Liver (tissue), 9 donors: ENCODE measurements around the gene CT45A6. TPM values are rescaled to one million over a fixed set of nuclear protein-coding genes. Genes with fewer than 3 reads are reported as not detected.
"Not testable (repeated sequence)": the region's sequence is repeated elsewhere in the genome, so short reads cannot be mapped to it uniquely, and the experiment has no call there.

ENCODE experiments used
- DNase-seq: peaks from one replicate; pipeline ENCODE4 v3.0.0-alpha.2; 2017; ENCODE audit warnings: low spot score
- H3K27ac ChIP-seq, 2 donors: one replicate each; pipeline ENCODE4 v1.7.0; 2013; ENCODE audit warnings: inconsistent platforms in 2 of 2, low read length in 2 of 2, control low read depth in 1 of 2, low read depth in 1 of 2, mild to moderate bottlenecking in 1 of 2
- H3K27me3 ChIP-seq, 4 donors: one replicate each; pipeline versions ENCODE4 v1.6.1 to v1.7.0; 2013; ENCODE audit warnings: low read length in 3 of 4, inconsistent platforms in 1 of 4, mild to moderate bottlenecking in 1 of 4, moderate library complexity in 1 of 4; ENCODE audit not compliant: control insufficient read depth in 4 of 4, insufficient read depth in 4 of 4
- H3K36me3 ChIP-seq, 4 donors: one replicate each; pipeline versions ENCODE4 v1.6.1 to v1.7.0; 2013; ENCODE audit warnings: low read length in 3 of 4, mild to moderate bottlenecking in 3 of 4, low read depth in 1 of 4, moderate library complexity in 1 of 4; ENCODE audit not compliant: control insufficient read depth in 4 of 4, insufficient read depth in 3 of 4
- H3K4me1 ChIP-seq, 4 donors: one replicate each; pipeline versions ENCODE4 v1.6.1 to v1.7.0; 2013; ENCODE audit warnings: low read length in 3 of 4, mild to moderate bottlenecking in 3 of 4, moderate library complexity in 1 of 4; ENCODE audit not compliant: control insufficient read depth in 4 of 4, insufficient read depth in 4 of 4
- H3K4me3 ChIP-seq, 3 donors: one replicate each; pipeline versions ENCODE4 v1.6.1 to v1.7.0; 2013; ENCODE audit warnings: low read length in 3 of 3, control low read depth in 1 of 3, low read depth in 1 of 3, mild to moderate bottlenecking in 1 of 3
- H3K9ac ChIP-seq, 2 donors: one replicate each; pipeline ENCODE4 v1.7.0; 2013; ENCODE audit warnings: low read length in 2 of 2, mild to moderate bottlenecking in 2 of 2, moderate library complexity in 2 of 2, control low read depth in 1 of 2, low read depth in 1 of 2
- H3K9me3 ChIP-seq, 4 donors: one replicate each; pipeline versions ENCODE4 v1.6.1 to v1.7.0; 2013; ENCODE audit warnings: low read length in 3 of 4; ENCODE audit not compliant: control insufficient read depth in 4 of 4
- WGBS: extraction: QIAGEN DNeasy Blood & Tissue Kit; methylation state at CpG from one replicate; pipeline ENCODE4 v1.1.7; 2013; 5-methylcytosine and 5-hydroxymethylcytosine counted together
- polyA plus RNA-seq, 2 donors: library from polyadenylated mRNA; stranded (reverse) in 1 of 2; unstranded in 1 of 2; fragments of 200-250 nt in 1 of 2; fragments of >200 nt in 1 of 2; fragmentation: Nextera tagmentation in 1 of 2; extraction: Ambion mirVana in 1 of 2; gene quantifications; one replicate each; pipeline versions ENCODE4 v1.2.1 to v1.2.3, GENCODE V29; 2013 to 2015
- total RNA-seq, 2 donors: library from RNA; depleted of rRNA; stranded (reverse); fragments of >200 nt; gene quantifications; one replicate each; pipeline ENCODE4 v1.2.3, GENCODE V29; 2014
- donor health status: healthy.
- donor health status: healthy.
- donor health status: healthy.
- donor health status: healthy.
- donor health status: healthy.

Gene CT45A6, protein sequence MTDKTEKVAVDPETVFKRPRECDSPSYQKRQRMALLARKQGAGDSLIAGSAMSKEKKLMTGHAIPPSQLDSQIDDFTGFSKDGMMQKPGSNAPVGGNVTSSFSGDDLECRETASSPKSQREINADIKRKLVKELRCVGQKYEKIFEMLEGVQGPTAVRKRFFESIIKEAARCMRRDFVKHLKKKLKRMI
- not detected for total RNA-seq
- polyA plus RNA-seq: not detected

- H3K9ac ChIP-seq, H3K9me3 ChIP-seq, H3K27me3 ChIP-seq, H3K4me1 ChIP-seq, H3K4me3 ChIP-seq, H3K27ac ChIP-seq, H3K36me3 ChIP-seq, DNase-seq: not testable (repeated sequence)
- no CpG with 5 or more reads among the region's 16 CpGs for WGBS
Measured at GRCh38 chrX:135802687-135803086, at the start of gene CT45A6. CT45A6 (minus strand) TSS chrX:135802787; CDS start chrX:135798993, 3,794 bp downstream.

- WGBS: no CpG with 5 or more reads among the region's 17 CpGs
Measured at GRCh38 chrX:135837180-135837579, 34.6 kb upstream of the CT45A6 start, which contains the start of gene CT45A7. CT45A7 (minus strand) TSS chrX:135837280; CDS start chrX:135833533, 3,747 bp downstream.

GRCh38 chrX:135819912-135820311 lies 17.3 kb upstream of the CT45A6 start, which contains the start of gene CT45A2:
CT45A2 (minus strand) TSS chrX:135820012; CDS start chrX:135816265, 3,747 bp downstream.
- not testable (repeated sequence) for H3K4me3 ChIP-seq, H3K9ac ChIP-seq, H3K4me1 ChIP-seq, DNase-seq, H3K36me3 ChIP-seq, H3K27me3 ChIP-seq, H3K9me3 ChIP-seq, H3K27ac ChIP-seq
- WGBS: no CpG with 5 or more reads among the region's 17 CpGs

More at GRCh38 chrX:135837180-135837579, 34.6 kb upstream of the CT45A6 start, which contains the start of gene CT45A7:
- H3K4me3 ChIP-seq, H3K36me3 ChIP-seq, H3K27me3 ChIP-seq, H3K4me1 ChIP-seq, H3K9ac ChIP-seq, DNase-seq, H3K9me3 ChIP-seq, H3K27ac ChIP-seq: not testable (repeated sequence)

- H3K36me3 ChIP-seq, H3K4me1 ChIP-seq, H3K9me3 ChIP-seq, H3K27ac ChIP-seq, DNase-seq, H3K4me3 ChIP-seq, H3K27me3 ChIP-seq, H3K9ac ChIP-seq: not testable (repeated sequence)
- WGBS: no CpG with 5 or more reads among the region's 16 CpGs
Measured at GRCh38 chrX:135785403-135785802, 17.2 kb downstream of the CT45A6 start, which contains the start of gene CT45A5. CT45A5 (minus strand) TSS chrX:135785503; CDS start chrX:135781729, 3,774 bp downstream.

DNA sequence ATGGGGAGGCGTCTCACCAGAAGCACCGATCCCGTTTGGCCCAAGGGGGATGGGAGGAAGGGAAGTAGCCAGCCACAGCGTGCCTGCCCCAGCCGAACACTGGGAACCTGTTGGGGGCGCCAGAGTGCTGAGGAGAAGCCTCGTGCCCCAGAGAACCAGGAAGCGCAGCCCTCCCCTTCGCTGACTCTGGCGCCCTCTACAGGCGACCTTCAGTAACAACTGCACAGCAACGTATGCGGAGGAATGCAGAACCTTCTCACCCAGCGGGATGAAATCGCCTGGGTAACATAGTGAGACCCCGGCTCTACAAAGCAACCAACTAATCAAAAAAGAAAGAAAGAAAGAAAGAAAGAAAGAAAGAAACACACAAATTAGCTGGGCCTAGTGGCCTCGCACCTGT lies 34.5 kb downstream of the CT45A6 start, which contains the start of gene CT45A3:
CT45A3 (minus strand) TSS at position 101 of the 400 bp plus-strand sequence. CDS start 3,747 bp downstream, outside the sequence.
- no CpG with 5 or more reads among the region's 17 CpGs for WGBS
- H3K36me3 ChIP-seq, H3K27ac ChIP-seq, DNase-seq, H3K4me1 ChIP-seq, H3K27me3 ChIP-seq, H3K4me3 ChIP-seq, H3K9ac ChIP-seq, H3K9me3 ChIP-seq: not testable (repeated sequence)

- 89% methylated on average over 4 of the region's 4 CpGs for WGBS
- not testable (repeated sequence) for DNase-seq, H3K27ac ChIP-seq, H3K36me3 ChIP-seq, H3K9me3 ChIP-seq, H3K4me3 ChIP-seq, H3K27me3 ChIP-seq, H3K9ac ChIP-seq, H3K4me1 ChIP-seq
Measured at GRCh38 chrX:135744739-135745138, 57.8 kb downstream of the CT45A6 start.

Other genes starting within 250 kb of the CT45A6 start
- not detected for gene CT45A1, start 89.1 kb downstream of the CT45A6 start, total RNA-seq
- gene CT45A1, start 89.1 kb downstream of the CT45A6 start, polyA plus RNA-seq: not detected
- gene CT45A3, start 34.6 kb downstream of the CT45A6 start, total RNA-seq: not detected
- gene CT45A3, start 34.6 kb downstream of the CT45A6 start, polyA plus RNA-seq: not detected
- not detected for gene CT45A5, start 17.3 kb downstream of the CT45A6 start, total RNA-seq
- gene CT45A5, start 17.3 kb downstream of the CT45A6 start, polyA plus RNA-seq: not detected
- not detected for gene CT45A2, start 17.2 kb upstream of the CT45A6 start, total RNA-seq
- gene CT45A2, start 17.2 kb upstream of the CT45A6 start, polyA plus RNA-seq: not detected
- not detected for gene CT45A7, start 34.5 kb upstream of the CT45A6 start, total RNA-seq
- not detected for gene CT45A7, start 34.5 kb upstream of the CT45A6 start, polyA plus RNA-seq
- gene CT45A8, start 51.8 kb upstream of the CT45A6 start, total RNA-seq: not detected
- not detected for gene CT45A8, start 51.8 kb upstream of the CT45A6 start, polyA plus RNA-seq
- gene CT45A9, start 69.0 kb upstream of the CT45A6 start, total RNA-seq: not detected
- gene CT45A9, start 69.0 kb upstream of the CT45A6 start, polyA plus RNA-seq: not detected
- gene CT45A10, start 90.7 kb upstream of the CT45A6 start, total RNA-seq: not detected
- gene CT45A10, start 90.7 kb upstream of the CT45A6 start, polyA plus RNA-seq: not detected
- gene SAGE1, start 90.9 kb upstream of the CT45A6 start, total RNA-seq: under 1 TPM in 1 of 2 donors, not detected in 1; 0.05 TPM
- not detected for gene SAGE1, start 90.9 kb upstream of the CT45A6 start, polyA plus RNA-seq
- gene MMGT1, start 171.2 kb upstream of the CT45A6 start, total RNA-seq: 1 to 10 TPM; 3.7 to 4.2 TPM
- 1 to 10 TPM; 3.4 TPM for gene MMGT1, start 171.2 kb upstream of the CT45A6 start, polyA plus RNA-seq
- gene SLC9A6, start 182.6 kb upstream of the CT45A6 start, total RNA-seq: 1 to 10 TPM; 8.1 to 8.8 TPM
- gene SLC9A6, start 182.6 kb upstream of the CT45A6 start, polyA plus RNA-seq: 1 to 10 TPM; 2.1 to 3.2 TPM